Measurements from ENCODE around the gene RUNX1.
"Not testable (repeated sequence)": the region's sequence is repeated elsewhere in the genome, so short reads cannot be mapped to it uniquely, and the experiment has no call there.

The RUNX1 gene

DNA sequence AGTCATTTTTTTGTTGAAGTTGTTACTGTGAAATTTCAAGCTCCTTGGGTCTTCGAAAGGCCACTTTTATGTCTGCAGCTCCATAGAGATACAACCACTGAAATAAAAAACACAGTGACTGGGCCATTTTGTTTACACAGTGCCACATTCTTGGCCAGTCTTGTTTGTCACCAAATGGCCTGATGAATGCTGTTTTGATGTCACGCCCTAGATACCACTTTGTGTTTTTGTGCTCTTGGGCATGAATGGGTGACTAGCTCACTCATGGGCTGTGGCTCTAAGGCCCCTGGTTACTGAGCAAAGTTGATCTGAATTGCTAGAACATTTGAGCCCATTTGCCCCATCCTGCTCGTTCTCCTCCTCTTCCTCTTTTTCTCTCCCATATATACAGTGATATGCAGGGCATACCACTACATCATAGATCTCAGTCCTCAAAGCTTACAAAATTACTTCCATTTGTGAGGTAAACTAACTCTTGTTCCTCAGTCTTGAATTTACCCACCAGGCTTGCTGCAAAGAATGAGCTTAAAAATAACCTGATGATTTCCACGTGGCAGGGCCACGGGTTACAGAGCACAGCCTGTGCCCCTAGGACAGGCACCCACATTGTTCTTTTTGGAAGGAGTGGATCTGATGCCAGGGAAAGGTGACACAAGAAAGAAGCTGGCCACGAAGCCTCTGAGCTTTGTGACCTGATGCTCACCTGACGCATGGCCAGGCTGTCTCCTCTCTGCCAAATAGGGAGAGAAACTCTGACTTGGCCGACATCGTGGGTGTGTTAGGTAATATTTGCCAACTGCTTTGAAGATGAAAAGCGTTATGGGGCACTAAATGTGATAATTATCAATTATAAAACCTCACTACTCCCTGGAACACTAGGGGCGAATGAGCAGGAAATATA, 92.4 kb downstream of the RUNX1 start:
- H3K4me1 ChIP-seq (ENCODE audit: control insufficient read depth in 5 of 5, insufficient read depth in 5 of 5, low read length in 5 of 5), result no peaks in the 10 kb centered on the region
- H3K9ac ChIP-seq (ENCODE audit: low read length in 5 of 5), result no peak overlapping the region
- H3K36me3 ChIP-seq (ENCODE audit: control insufficient read depth in 5 of 5, insufficient read depth in 5 of 5, low read length in 5 of 5), result no peaks in the 10 kb centered on the region
- H3K9me3 ChIP-seq (ENCODE audit: control insufficient read depth in 5 of 5, low read length in 5 of 5), result no peaks in the 10 kb centered on the region
- H3K27me3 ChIP-seq (ENCODE audit: control insufficient read depth in 5 of 5, insufficient read depth in 4 of 5, low read length in 5 of 5), result no peaks in the 10 kb centered on the region
- no peak overlapping the region for H3K27ac ChIP-seq (ENCODE audit: low read depth, low read length)
- H3K4me3 ChIP-seq (ENCODE audit: low read depth in 1 of 5, low read length in 5 of 5), result no peak overlapping the region

GRCh38 chr21:34953950-34954349, 95.2 kb downstream of the RUNX1 start:
- Histone ChIP-seq H3K4me3 (ENCODE audit: low read depth in 1 of 5, low read length in 5 of 5) (no peak overlapping the region), H3K9ac (ENCODE audit: low read length in 5 of 5) (no peak overlapping the region), H3K4me1 (ENCODE audit: control insufficient read depth in 5 of 5, insufficient read depth in 5 of 5, low read length in 5 of 5) (no peaks in the 10 kb centered on the region), H3K27me3 (ENCODE audit: control insufficient read depth in 5 of 5, insufficient read depth in 4 of 5, low read length in 5 of 5) (peaks cover 0 to 4% (median 0%) of the 10 kb centered on the region in 5 donors), H3K36me3 (ENCODE audit: control insufficient read depth in 5 of 5, insufficient read depth in 5 of 5, low read length in 5 of 5) (no peaks in the 10 kb centered on the region), H3K9me3 (ENCODE audit: control insufficient read depth in 5 of 5, low read length in 5 of 5) (no peaks in the 10 kb centered on the region), H3K27ac (ENCODE audit: low read depth, low read length) (no peak overlapping the region)

DNA sequence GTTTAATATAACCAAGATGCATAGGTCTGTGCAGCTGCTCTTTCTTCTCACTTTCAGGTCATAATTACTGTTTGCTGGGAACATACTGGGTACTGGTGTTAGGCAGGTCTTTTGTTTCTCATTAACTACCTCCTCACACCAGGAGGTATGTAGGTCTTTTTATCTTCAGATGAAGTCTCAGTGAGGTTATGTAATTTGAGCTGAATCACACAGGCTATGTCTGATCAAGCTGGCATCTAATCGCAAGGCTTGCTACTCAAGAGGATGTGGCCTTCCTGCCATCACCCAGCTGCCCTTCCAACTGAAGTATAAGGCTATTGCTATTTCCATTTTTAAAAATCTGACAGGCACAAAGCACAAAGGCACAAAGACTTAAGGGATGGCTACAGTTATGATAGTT, 96.4 kb downstream of the RUNX1 start:
- no peaks in the 10 kb centered on the region for H3K4me1 ChIP-seq (ENCODE audit: control insufficient read depth in 5 of 5, insufficient read depth in 5 of 5, low read length in 5 of 5)
- peaks cover 0 to 4% (median 0%) of the 10 kb centered on the region in 5 donors for H3K27me3 ChIP-seq (ENCODE audit: control insufficient read depth in 5 of 5, insufficient read depth in 4 of 5, low read length in 5 of 5)
- no peak overlapping the region for H3K9ac ChIP-seq (ENCODE audit: low read length in 5 of 5)
- H3K27ac ChIP-seq (ENCODE audit: low read depth, low read length), result no peak overlapping the region
- no peak overlapping the region for H3K4me3 ChIP-seq (ENCODE audit: low read depth in 1 of 5, low read length in 5 of 5)
- no peaks in the 10 kb centered on the region for H3K36me3 ChIP-seq (ENCODE audit: control insufficient read depth in 5 of 5, insufficient read depth in 5 of 5, low read length in 5 of 5)
- H3K9me3 ChIP-seq (ENCODE audit: control insufficient read depth in 5 of 5, low read length in 5 of 5), result no peaks in the 10 kb centered on the region

GRCh38 chr21:34951868-34952267, 97.2 kb downstream of the RUNX1 start:
- not testable (repeated sequence) for H3K4me3 ChIP-seq (ENCODE audit: low read depth in 1 of 5, low read length in 5 of 5); H3K4me1 ChIP-seq (ENCODE audit: control insufficient read depth in 5 of 5, insufficient read depth in 5 of 5, low read length in 5 of 5); H3K9ac ChIP-seq (ENCODE audit: low read length in 5 of 5); H3K36me3 ChIP-seq (ENCODE audit: control insufficient read depth in 5 of 5, insufficient read depth in 5 of 5, low read length in 5 of 5); H3K27me3 ChIP-seq (ENCODE audit: control insufficient read depth in 5 of 5, insufficient read depth in 4 of 5, low read length in 5 of 5); H3K27ac ChIP-seq (ENCODE audit: low read depth, low read length); H3K9me3 ChIP-seq (ENCODE audit: control insufficient read depth in 5 of 5, low read length in 5 of 5)

DNA sequence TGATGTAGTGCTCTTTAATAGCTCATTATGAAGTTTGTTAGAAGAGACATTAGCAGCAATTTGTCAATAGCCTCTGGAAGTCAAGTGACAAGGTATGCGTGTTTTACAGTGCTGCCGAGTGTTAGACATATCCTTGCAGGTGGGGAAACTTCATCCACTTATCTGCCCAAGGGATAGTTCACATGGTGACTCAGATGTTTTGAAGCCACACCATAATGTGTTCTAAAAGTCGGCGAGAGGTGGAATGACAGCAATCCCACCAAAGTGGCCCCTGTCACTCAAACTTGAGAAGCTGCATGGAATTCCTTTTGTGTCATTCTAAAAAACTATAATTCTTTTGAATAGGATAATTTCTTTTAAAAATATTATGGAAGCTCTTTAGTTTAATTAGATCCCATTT, 98.1 kb downstream of the RUNX1 start:
- no peak overlapping the region for H3K27ac ChIP-seq (ENCODE audit: low read depth, low read length)
- H3K4me1 ChIP-seq (ENCODE audit: control insufficient read depth in 5 of 5, insufficient read depth in 5 of 5, low read length in 5 of 5), result no peaks in the 10 kb centered on the region
- peaks cover 0 to 4% (median 0%) of the 10 kb centered on the region in 5 donors for H3K27me3 ChIP-seq (ENCODE audit: control insufficient read depth in 5 of 5, insufficient read depth in 4 of 5, low read length in 5 of 5)
- no peaks in the 10 kb centered on the region for H3K36me3 ChIP-seq (ENCODE audit: control insufficient read depth in 5 of 5, insufficient read depth in 5 of 5, low read length in 5 of 5)
- no peak overlapping the region for H3K9ac ChIP-seq (ENCODE audit: low read length in 5 of 5)
- no peak overlapping the region for H3K4me3 ChIP-seq (ENCODE audit: low read depth in 1 of 5, low read length in 5 of 5)
- no peaks in the 10 kb centered on the region for H3K9me3 ChIP-seq (ENCODE audit: control insufficient read depth in 5 of 5, low read length in 5 of 5)

DNA sequence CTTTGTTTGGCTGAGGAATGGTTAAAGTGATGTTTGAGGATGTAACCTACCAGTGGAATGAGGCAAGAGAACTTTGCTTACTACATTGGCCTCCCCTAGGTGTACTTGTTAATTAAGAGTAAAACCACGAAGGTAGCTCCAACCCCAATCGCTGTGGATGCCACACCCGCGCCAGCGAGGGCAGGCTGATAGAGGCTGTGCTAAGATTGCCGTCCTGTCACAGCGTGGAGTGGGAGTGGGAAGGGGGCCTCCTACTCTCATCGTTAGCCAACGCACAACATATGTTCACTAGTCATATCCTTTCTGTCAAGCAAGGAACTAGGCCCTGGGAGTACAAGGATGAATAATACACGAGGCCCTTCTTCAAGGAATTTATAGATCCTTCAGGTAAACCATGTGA, 99.6 kb downstream of the RUNX1 start:
- H3K36me3 ChIP-seq (ENCODE audit: control insufficient read depth in 5 of 5, insufficient read depth in 5 of 5, low read length in 5 of 5), result no peaks in the 10 kb centered on the region
- H3K4me1 ChIP-seq (ENCODE audit: control insufficient read depth in 5 of 5, insufficient read depth in 5 of 5, low read length in 5 of 5), result no peaks in the 10 kb centered on the region
- peaks cover 0 to 4% (median 0%) of the 10 kb centered on the region in 5 donors for H3K27me3 ChIP-seq (ENCODE audit: control insufficient read depth in 5 of 5, insufficient read depth in 4 of 5, low read length in 5 of 5)
- no peak overlapping the region for H3K4me3 ChIP-seq (ENCODE audit: low read depth in 1 of 5, low read length in 5 of 5)
- H3K9me3 ChIP-seq (ENCODE audit: control insufficient read depth in 5 of 5, low read length in 5 of 5), result no peaks in the 10 kb centered on the region
- H3K27ac ChIP-seq (ENCODE audit: low read depth, low read length), result no peak overlapping the region
- H3K9ac ChIP-seq (ENCODE audit: low read length in 5 of 5), result no peak overlapping the region

DNA sequence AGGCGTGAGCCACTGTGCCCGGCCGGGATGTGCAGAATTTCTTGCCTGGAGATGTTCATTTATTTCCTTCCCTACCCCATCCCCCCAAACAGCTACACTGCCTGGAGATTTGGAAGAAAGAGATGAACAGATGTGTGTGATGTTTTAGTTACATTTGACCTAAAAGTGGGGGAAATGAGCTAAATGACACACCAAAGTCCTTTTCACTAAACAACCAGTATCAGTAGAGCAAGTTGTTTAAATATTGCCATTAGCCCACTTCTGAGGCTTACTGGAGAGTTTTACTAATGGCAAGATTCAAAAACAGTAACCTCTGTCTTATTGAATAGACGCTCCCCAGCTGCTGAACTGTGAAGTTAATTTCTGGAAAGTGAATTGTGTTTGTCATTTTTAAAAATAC, 100.1 kb downstream of the RUNX1 start:
- H3K4me1 ChIP-seq (ENCODE audit: control insufficient read depth in 5 of 5, insufficient read depth in 5 of 5, low read length in 5 of 5), result no peaks in the 10 kb centered on the region

DNA sequence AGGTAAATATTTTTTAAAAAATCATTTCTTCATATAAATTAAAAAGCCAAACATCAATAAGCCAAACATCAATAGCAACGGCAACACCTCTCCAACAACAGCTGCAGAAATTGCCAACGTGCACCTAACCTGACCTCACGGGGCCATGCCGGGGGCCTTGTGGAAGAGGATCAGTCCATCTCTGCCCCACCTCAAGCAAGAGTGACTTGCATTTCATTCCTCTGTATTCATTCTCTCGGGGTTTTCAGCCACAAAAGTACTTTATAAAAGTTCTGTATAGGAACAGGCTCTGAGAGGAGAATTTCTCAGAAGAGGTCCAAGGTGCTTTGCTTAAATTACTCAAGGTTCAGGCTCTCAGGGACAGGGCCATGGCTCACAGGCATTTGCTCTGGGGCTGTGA, 100.9 kb downstream of the RUNX1 start:
- H3K4me3 ChIP-seq (ENCODE audit: low read depth in 1 of 5, low read length in 5 of 5), result no peak overlapping the region
- H3K27ac ChIP-seq (ENCODE audit: low read depth, low read length), result no peak overlapping the region
- H3K9ac ChIP-seq (ENCODE audit: low read length in 5 of 5), result no peak overlapping the region

More for the DNA sequence above, 100.1 kb downstream of the RUNX1 start:
- no peaks in the 10 kb centered on the region for H3K9me3 ChIP-seq (ENCODE audit: control insufficient read depth in 5 of 5, low read length in 5 of 5)
- H3K27me3 ChIP-seq (ENCODE audit: control insufficient read depth in 5 of 5, insufficient read depth in 4 of 5, low read length in 5 of 5), result peaks cover 0 to 4% (median 0%) of the 10 kb centered on the region in 5 donors
- H3K36me3 ChIP-seq (ENCODE audit: control insufficient read depth in 5 of 5, insufficient read depth in 5 of 5, low read length in 5 of 5), result no peaks in the 10 kb centered on the region
- H3K4me3 ChIP-seq (ENCODE audit: low read depth in 1 of 5, low read length in 5 of 5), result no peak overlapping the region
- H3K9ac ChIP-seq (ENCODE audit: low read length in 5 of 5), result no peak overlapping the region
- H3K27ac ChIP-seq (ENCODE audit: low read depth, low read length), result no peak overlapping the region

GRCh38 chr21:34946916-34947534, 102.1 kb downstream of the RUNX1 start:
- H3K27ac ChIP-seq (ENCODE audit: low read depth, low read length), result no peak overlapping the region
- H3K36me3 ChIP-seq (ENCODE audit: control insufficient read depth in 5 of 5, insufficient read depth in 5 of 5, low read length in 5 of 5), result no peaks in the 10 kb centered on the region
- H3K9ac ChIP-seq (ENCODE audit: low read length in 5 of 5), result no peak overlapping the region
- peaks cover 0 to 6% (median 2%) of the 10 kb centered on the region in 5 donors for H3K4me1 ChIP-seq (ENCODE audit: control insufficient read depth in 5 of 5, insufficient read depth in 5 of 5, low read length in 5 of 5)
- H3K4me3 ChIP-seq (ENCODE audit: low read depth in 1 of 5, low read length in 5 of 5), result no peak overlapping the region
- H3K9me3 ChIP-seq (ENCODE audit: control insufficient read depth in 5 of 5, low read length in 5 of 5), result no peaks in the 10 kb centered on the region
- peaks cover 0 to 4% (median 0%) of the 10 kb centered on the region in 5 donors for H3K27me3 ChIP-seq (ENCODE audit: control insufficient read depth in 5 of 5, insufficient read depth in 4 of 5, low read length in 5 of 5)

More for the DNA sequence above, 100.9 kb downstream of the RUNX1 start:
- Histone ChIP-seq H3K36me3 (ENCODE audit: control insufficient read depth in 5 of 5, insufficient read depth in 5 of 5, low read length in 5 of 5) (no peaks in the 10 kb centered on the region), H3K27me3 (ENCODE audit: control insufficient read depth in 5 of 5, insufficient read depth in 4 of 5, low read length in 5 of 5) (peaks cover 0 to 4% (median 0%) of the 10 kb centered on the region in 5 donors), H3K4me1 (ENCODE audit: control insufficient read depth in 5 of 5, insufficient read depth in 5 of 5, low read length in 5 of 5) (no peaks in the 10 kb centered on the region), H3K9me3 (ENCODE audit: control insufficient read depth in 5 of 5, low read length in 5 of 5) (no peaks in the 10 kb centered on the region)

GRCh38 chr21:34946385-34946840, 102.7 kb downstream of the RUNX1 start:
- H3K9me3 ChIP-seq (ENCODE audit: control insufficient read depth in 5 of 5, low read length in 5 of 5), result no peaks in the 10 kb centered on the region
- H3K27ac ChIP-seq (ENCODE audit: low read depth, low read length), result no peak overlapping the region
- H3K4me1 ChIP-seq (ENCODE audit: control insufficient read depth in 5 of 5, insufficient read depth in 5 of 5, low read length in 5 of 5), result peaks cover 0 to 6% (median 2%) of the 10 kb centered on the region in 5 donors
- peaks cover 0 to 4% (median 0%) of the 10 kb centered on the region in 5 donors for H3K27me3 ChIP-seq (ENCODE audit: control insufficient read depth in 5 of 5, insufficient read depth in 4 of 5, low read length in 5 of 5)
- H3K9ac ChIP-seq (ENCODE audit: low read length in 5 of 5), result no peak overlapping the region
- H3K4me3 ChIP-seq (ENCODE audit: low read depth in 1 of 5, low read length in 5 of 5), result no peak overlapping the region
- no peaks in the 10 kb centered on the region for H3K36me3 ChIP-seq (ENCODE audit: control insufficient read depth in 5 of 5, insufficient read depth in 5 of 5, low read length in 5 of 5)

Data from subcutaneous abdominal adipose tissue (tissue), 5 donors.